ENCODE measurements around the gene EEF1AKMT2. TPM values are rescaled to one million over a fixed set of nuclear protein-coding genes. Genes with fewer than 3 reads are reported as not detected.
"Not testable (repeated sequence)": the region's sequence is repeated elsewhere in the genome, so short reads cannot be mapped to it uniquely, and the experiment has no call there.

The EEF1AKMT2 gene
- total RNA-seq, 1 experiment from 2014 or later: 31.1 TPM

GRCh38 chr10:124756156-124756903 lies 35.4 kb downstream of the EEF1AKMT2 start:
- DNase-seq (ENCODE audit: low read depth): no peak

- no peak for DNase-seq (ENCODE audit: low read depth)
Measured at GRCh38 chr10:124755581-124755980, 36.1 kb downstream of the EEF1AKMT2 start.

GRCh38 chr10:124754227-124754626 lies 37.5 kb downstream of the EEF1AKMT2 start:
- no peak for DNase-seq (ENCODE audit: low read depth)

- no peak for DNase-seq (ENCODE audit: low read depth)
Measured at GRCh38 chr10:124748953-124749645, 42.6 kb downstream of the EEF1AKMT2 start.

- no peak for DNase-seq (ENCODE audit: low read depth)
Measured at GRCh38 chr10:124748166-124748565, 43.5 kb downstream of the EEF1AKMT2 start.

- DNase-seq (ENCODE audit: low read depth): no peak
Measured at GRCh38 chr10:124747745-124748144, 43.9 kb downstream of the EEF1AKMT2 start.

- DNase-seq (ENCODE audit: low read depth): no peak
Measured at GRCh38 chr10:124746992-124747391, 44.7 kb downstream of the EEF1AKMT2 start.

- not testable (repeated sequence) for DNase-seq (ENCODE audit: low read depth)
Measured at GRCh38 chr10:124746447-124746846, 45.2 kb downstream of the EEF1AKMT2 start.

- peak; percentile 43 for DNase-seq (ENCODE audit: low read depth)
Measured at GRCh38 chr10:124745673-124746072, 46.0 kb downstream of the EEF1AKMT2 start.

GRCh38 chr10:124745252-124745651 lies 46.4 kb downstream of the EEF1AKMT2 start:
- no peak for DNase-seq (ENCODE audit: low read depth)

- peak; percentile 71 for DNase-seq (ENCODE audit: low read depth)
Measured at GRCh38 chr10:124744102-124745050, 47.3 kb downstream of the EEF1AKMT2 start, which contains the start of gene FAM53B. TSS of gene FAM53B (minus strand) at chr10:124744378. CDS start at chr10:124706713, 37,665 bp downstream.

GRCh38 chr10:124743191-124744101 lies 48.2 kb downstream of the EEF1AKMT2 start:
- DNase-seq (ENCODE audit: low read depth): peak; percentile 21

GRCh38 chr10:124742413-124743190 lies 49.1 kb downstream of the EEF1AKMT2 start:
- DNase-seq (ENCODE audit: low read depth): peak; percentile 26

- DNase-seq (ENCODE audit: low read depth): no peak
Measured at GRCh38 chr10:124741922-124742412, 49.7 kb downstream of the EEF1AKMT2 start.

- peak; percentile 66 for DNase-seq (ENCODE audit: low read depth)
Measured at GRCh38 chr10:124741281-124741921, 50.3 kb downstream of the EEF1AKMT2 start.

GRCh38 chr10:124740369-124741280 lies 51.1 kb downstream of the EEF1AKMT2 start:
- peak; percentile 40 for DNase-seq (ENCODE audit: low read depth)

- DNase-seq (ENCODE audit: low read depth): no peak
Measured at GRCh38 chr10:124739986-124740368, 51.7 kb downstream of the EEF1AKMT2 start.

All from RPMI7951 (cell line).